H1 (cell line): ENCODE measurements around the gene USP50. TPM values are rescaled to one million over a fixed set of nuclear protein-coding genes. Genes with fewer than 3 reads are reported as not detected.
"Not testable (repeated sequence)": the region's sequence is repeated elsewhere in the genome, so short reads cannot be mapped to it uniquely, and the experiment has no call there.

ENCODE experiments used
- CTCF ChIA-PET: fragments of 300-600 bp; sonication (Branson Sonifier 250); formaldehyde crosslinking; loops from one replicate; lab custom pipeline; 2021; ENCODE audit not compliant: partially characterized antibody; lab: Charles Lee
- POLR2A ChIA-PET: fragments of 300-600 bp; sonication (Branson Sonifier 250); formaldehyde crosslinking; loops from one replicate; lab custom pipeline; 2021; ENCODE audit warnings: inconsistent platforms; ENCODE audit not compliant: partially characterized antibody; lab: Charles Lee
- DNase-seq, 2 experiments: peaks; one replicate each; pipeline versions ENCODE4 v3.0.0 to v3.0.0-alpha.2; 2010 to 2022; ENCODE audit warnings: low spot score in 2 of 2, low read depth in 1 of 2, mixed read lengths in 1 of 2
- FAIRE-seq: peaks from 2 replicates; lab custom pipeline; 2011; peaks lifted over from hg19 to GRCh38; lab: Jason Lieb, UNC
- H2AFZ ChIP-seq: 2 replicates; pipeline ENCODE4 v1.8.1; 2012; ENCODE audit warnings: low read length, inconsistent platforms
- H2AK5ac ChIP-seq: 2 replicates; pipeline ENCODE4 v1.6.1; 2013; ENCODE audit warnings: low read depth, low read length
- H2BK120ac ChIP-seq: replicated peaks from 2 replicates; pipeline ENCODE3; 2013; ENCODE audit warnings: low read depth, low read length, inconsistent platforms
- H2BK12ac ChIP-seq: 2 replicates; pipeline ENCODE4 v1.6.1; 2013; ENCODE audit warnings: low read depth, low read length
- H2BK15ac ChIP-seq: 2 replicates; pipeline ENCODE4 v1.6.1; 2013; ENCODE audit warnings: low read length
- H2BK20ac ChIP-seq: 2 replicates; pipeline ENCODE4 v1.6.1; 2013; ENCODE audit warnings: low read length
- H2BK5ac ChIP-seq: 2 replicates; pipeline ENCODE4 v1.6.1; 2013; ENCODE audit warnings: low read depth, low read length
- H3K14ac ChIP-seq: 2 replicates; pipeline ENCODE4 v1.6.1; 2013; ENCODE audit warnings: inconsistent platforms; ENCODE audit not compliant: insufficient read length
- H3K18ac ChIP-seq: 2 replicates; pipeline ENCODE4 v1.6.1; 2013; ENCODE audit warnings: low read length; ENCODE audit errors: extremely low read depth
- H3K23ac ChIP-seq: 2 replicates; pipeline ENCODE4 v1.6.1; 2013; ENCODE audit warnings: inconsistent platforms; ENCODE audit not compliant: insufficient read length
- H3K23me2 ChIP-seq: 2 replicates; pipeline ENCODE4 v1.6.1; 2013; ENCODE audit warnings: low read depth, low read length
- H3K27ac ChIP-seq: 2 replicates; pipeline ENCODE4 v1.6.1; 2011; ENCODE audit warnings: low read depth, low read length, inconsistent platforms
- H3K27me3 ChIP-seq, 4 experiments: replicated peaks in 1 of 4; 1 replicate in 1 of 4; 2 replicates in 3 of 4; pipeline versions ENCODE4 v1.6.1 to v1.8.1; 2011 to 2013; ENCODE audit warnings: low read length in 3 of 4, mild to moderate bottlenecking in 3 of 4, inconsistent platforms in 2 of 4, mixed read lengths in 2 of 4, moderate library complexity in 1 of 4; ENCODE audit not compliant: control insufficient read depth in 3 of 4, insufficient read depth in 3 of 4; ENCODE audit errors: extremely low read depth in 1 of 4
- H3K36me3 ChIP-seq, 4 experiments: 2 replicates each; pipeline versions ENCODE4 v1.6.1 to v1.8.1; 2011 to 2013; ENCODE audit warnings: mild to moderate bottlenecking in 4 of 4, low read length in 3 of 4, moderate library complexity in 2 of 4, control low read depth in 1 of 4, inconsistent platforms in 1 of 4; ENCODE audit not compliant: insufficient read depth in 4 of 4, control insufficient read depth in 2 of 4
- H3K4ac ChIP-seq: replicated peaks from 2 replicates; pipeline ENCODE3; 2013; ENCODE audit warnings: low read length, low read depth, mixed read lengths, inconsistent platforms; ENCODE audit not compliant: insufficient read length
- H3K4me1 ChIP-seq, 4 experiments: replicated peaks in 1 of 4; 1 replicate in 1 of 4; 2 replicates in 3 of 4; pipeline versions ENCODE4 v1.6.1 to v1.8.1; 2011 to 2013; ENCODE audit warnings: low read length in 3 of 4, inconsistent platforms in 2 of 4, mixed read lengths in 1 of 4; ENCODE audit not compliant: insufficient read depth in 4 of 4, control insufficient read depth in 3 of 4
- H3K4me2 ChIP-seq, 2 experiments: 2 replicates each; pipeline versions ENCODE4 v1.6.1 to v1.8.1; 2011 to 2013; ENCODE audit warnings: low read depth in 2 of 2, low read length in 2 of 2, control low read depth in 1 of 2, inconsistent platforms in 1 of 2, mild to moderate bottlenecking in 1 of 2; ENCODE audit not compliant: insufficient read depth in 1 of 2
- H3K4me3 ChIP-seq, 4 experiments: fragments of 200-600, 300-600 bp in 1 of 4; sonication (generic), shearing (Covaris generic), sonication (Bioruptor Twin) in 1 of 4; 2 replicates each; pipeline versions ENCODE4 v1.5.1 to v1.8.1; 2011 to 2016; ENCODE audit warnings: low read length in 4 of 4, low read depth in 3 of 4, control low read depth in 2 of 4, inconsistent platforms in 2 of 4, mild to moderate bottlenecking in 2 of 4, mixed read lengths in 1 of 4, moderate library complexity in 1 of 4; ENCODE audit not compliant: insufficient read depth in 2 of 4; ENCODE audit errors: extremely low read depth in 1 of 4
- H3K56ac ChIP-seq: replicated peaks from 2 replicates; pipeline ENCODE3; 2013; ENCODE audit warnings: low read depth, mild to moderate bottlenecking, mixed read lengths, low read length, inconsistent platforms; ENCODE audit not compliant: insufficient read length
- H3K79me1 ChIP-seq: 2 replicates; pipeline ENCODE4 v1.6.1; 2013; ENCODE audit warnings: low read depth, low read length, control low read depth
- H3K79me2 ChIP-seq, 2 experiments: 2 replicates each; pipeline versions ENCODE4 v1.6.1 to v1.8.1; 2012 to 2013; ENCODE audit warnings: low read length in 2 of 2, mild to moderate bottlenecking in 2 of 2, inconsistent platforms in 1 of 2; ENCODE audit not compliant: insufficient read depth in 2 of 2, control insufficient read depth in 1 of 2
- H3K9ac ChIP-seq, 4 experiments: replicated peaks in 1 of 4; 1 replicate in 1 of 4; 2 replicates in 3 of 4; pipeline versions ENCODE4 v1.6.1 to v1.8.1; 2011 to 2013; ENCODE audit warnings: low read depth in 3 of 4, low read length in 3 of 4, control low read depth in 2 of 4, mild to moderate bottlenecking in 2 of 4, moderate library complexity in 2 of 4, inconsistent platforms in 1 of 4; ENCODE audit errors: extremely low read depth in 1 of 4
- H3K9me3 ChIP-seq, 2 experiments: 2 replicates each; pipeline versions ENCODE4 v1.6.1 to v1.8.1; 2012 to 2013; ENCODE audit warnings: mild to moderate bottlenecking in 2 of 2, moderate library complexity in 2 of 2, control low read depth in 1 of 2, inconsistent platforms in 1 of 2, low read depth in 1 of 2, low read length in 1 of 2, mixed read lengths in 1 of 2; ENCODE audit not compliant: insufficient read depth in 2 of 2
- H4K20me1 ChIP-seq, 2 experiments: replicated peaks in 1 of 2; 2 replicates each; pipeline versions ENCODE3 to v1.8.1; 2011 to 2013; ENCODE audit warnings: inconsistent platforms in 2 of 2, low read length in 2 of 2, mild to moderate bottlenecking in 1 of 2; ENCODE audit not compliant: insufficient read depth in 2 of 2, control insufficient read depth in 1 of 2
- H4K5ac ChIP-seq: 2 replicates; pipeline ENCODE4 v1.6.1; 2013; ENCODE audit warnings: low read length, low read depth, mixed read lengths, inconsistent platforms; ENCODE audit not compliant: insufficient read length
- H4K8ac ChIP-seq: 2 replicates; pipeline ENCODE4 v1.8.0; 2013; ENCODE audit warnings: mild to moderate bottlenecking, moderate library complexity, low read length, inconsistent platforms; ENCODE audit not compliant: insufficient read depth; ENCODE audit errors: extremely low read depth
- H4K91ac ChIP-seq: replicated peaks from 2 replicates; pipeline ENCODE3; 2013; ENCODE audit warnings: low read length, mixed read lengths, inconsistent platforms; ENCODE audit not compliant: insufficient read length
- WGBS, 2 experiments: shearing (Covaris generic) in 1 of 2; methylation state at CpG; one replicate each; pipeline versions ENCODE4 v1.1.6 to v1.1.7; 2013 to 2015; ENCODE audit warnings: low lambda C conversion rate in 2 of 2, mixed read lengths in 2 of 2, inconsistent platforms in 1 of 2, low coverage in 1 of 2, missing lambda C conversion rate in 1 of 2; ENCODE audit not compliant: insufficient replicate concordance in 2 of 2, insufficient coverage in 1 of 2, insufficient read length in 1 of 2; ENCODE audit errors: extremely low coverage in 1 of 2, missing lambda C conversion rate in 1 of 2; 5-methylcytosine and 5-hydroxymethylcytosine counted together
- polyA plus RNA-seq, 7 experiments: library from polyadenylated mRNA; depleted of rRNA in 3 of 7; stranded (reverse) in 5 of 7; unstranded in 2 of 7; fragments of >200 nt in 5 of 7; fragments of 200-250 nt in 2 of 7; gene quantifications; 1 replicate in 5 of 7; 2 replicates in 1 of 7; 4 replicates in 1 of 7; pipeline versions ENCODE4 v1.2.1 to v1.2.3, GENCODE V29; 2011 to 2013; ENCODE audit warnings: missing spikeins in 2 of 7, mixed read lengths in 2 of 7
- total RNA-seq: library from RNA; stranded (reverse); fragmentation: NEBNext Ultra II Directional; extraction: Animal tissue kit (Norgen Biotek cat#: 25700); gene quantifications from 2 replicates; pipeline ENCODE4 v1.2.1, GENCODE V29; 2021

The USP50 gene
- total and polyA plus RNA-seq, 2 of the 8 experiments (the other 6 are each of a cell fraction or from before 2014, with no cell fraction given), result not detected

DNA sequence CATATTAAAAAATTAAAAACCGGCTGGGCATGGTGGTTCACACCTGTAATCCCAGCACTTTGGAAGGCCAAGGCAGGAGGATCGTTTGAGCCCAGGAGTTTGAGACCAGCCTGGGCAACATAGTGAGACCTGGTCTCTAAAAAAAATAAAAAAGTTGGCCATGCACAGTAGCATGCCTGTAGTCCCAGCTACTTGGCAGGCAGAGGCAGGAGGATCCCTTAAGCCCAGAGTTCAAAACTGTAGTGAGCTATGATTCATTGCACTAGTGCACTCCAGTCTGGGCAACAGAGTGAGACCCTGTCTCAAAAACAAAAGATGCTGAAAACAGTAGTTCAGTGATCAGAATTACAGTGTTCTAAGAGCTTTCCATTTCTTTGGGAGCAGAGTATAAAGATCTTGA lies 40.8 kb downstream of the USP50 start:
- not testable (repeated sequence) for H4K5ac ChIP-seq, H4K8ac ChIP-seq, H3K14ac ChIP-seq, H3K79me1 ChIP-seq, H3K9ac ChIP-seq, DNase-seq, H3K4me1 ChIP-seq, H2BK12ac ChIP-seq, H2BK20ac ChIP-seq, H3K4me2 ChIP-seq, H2BK120ac ChIP-seq, H3K4ac ChIP-seq, H3K9me3 ChIP-seq, H3K18ac ChIP-seq, H3K4me3 ChIP-seq, H2AFZ ChIP-seq, H3K27me3 ChIP-seq, H3K56ac ChIP-seq, H4K20me1 ChIP-seq, H3K23me2 ChIP-seq, H2AK5ac ChIP-seq, H3K23ac ChIP-seq, H3K36me3 ChIP-seq, H4K91ac ChIP-seq, H2BK5ac ChIP-seq, FAIRE-seq, H3K27ac ChIP-seq, H3K79me2 ChIP-seq, H2BK15ac ChIP-seq
- 84% methylated on average over 2 of the region's 2 CpGs; no CpG with 5 or more reads in 1 of the 2 experiments for WGBS, 2 experiments
- ChIA-PET CTCF (interaction anchor here (0.6 to 0.8 kb wide), 2 partner anchors 11 to 373 kb away, joined by 3 read pairs; no protein-coding TSS in a partner anchor), POLR2A (interaction anchor here (0.6 to 1.5 kb wide), 7 partner anchors 9 to 152 kb away, joined by 3 to 6 read pairs (median 3); partner anchors contain the start of gene GABPB1)
